ENCODE results near the gene FAM111A. TPM values are rescaled to one million over a fixed set of nuclear protein-coding genes. Genes with fewer than 3 reads are reported as not detected.
"Not testable (repeated sequence)": the region's sequence is repeated elsewhere in the genome, so short reads cannot be mapped to it uniquely, and the experiment has no call there.

Gene FAM111A
- total RNA-seq, 2 donors from 2014 or later: 80.2 to 92.7 TPM

DNA sequence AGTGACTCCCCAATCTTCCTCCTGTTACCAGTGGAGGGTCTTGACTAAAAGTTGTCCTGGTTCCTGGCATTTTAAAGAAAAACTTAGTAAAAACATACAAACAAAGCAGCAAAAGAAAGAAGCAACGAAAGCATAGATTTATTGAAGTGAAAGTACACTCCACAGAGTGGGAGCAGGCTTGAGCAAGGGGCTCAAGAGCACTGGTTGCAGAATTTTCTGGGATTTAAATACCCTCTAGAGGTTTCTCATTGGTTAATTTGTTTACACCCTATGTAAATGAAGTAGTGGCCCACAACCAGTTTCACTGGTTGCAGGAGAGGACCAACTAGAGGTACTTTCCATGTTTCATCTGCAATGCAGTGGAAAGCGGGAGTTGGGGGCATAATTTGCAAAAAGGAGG lies 24.9 kb upstream of the FAM111A start:
- peaks cover 18% of the 10 kb centered on the region for H3K4me1 Mint-ChIP-seq

DNA sequence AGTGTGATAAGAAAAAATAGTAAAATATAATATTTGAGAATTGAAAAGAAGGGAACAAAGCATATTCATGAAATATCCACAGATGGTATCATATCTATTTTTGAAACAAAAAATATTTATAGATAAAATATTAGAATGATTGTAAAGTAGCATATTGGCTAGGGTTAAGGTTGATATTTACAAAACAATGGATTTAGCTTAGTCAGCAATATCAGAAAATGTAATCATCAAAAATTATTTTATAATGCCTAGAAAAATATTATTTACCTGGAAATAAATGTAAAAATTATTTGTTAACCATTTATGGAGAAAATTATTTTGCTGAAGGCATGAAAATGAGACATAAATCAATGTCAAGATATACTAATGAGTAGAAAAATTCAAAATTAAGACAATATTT lies 22.8 kb upstream of the FAM111A start:
- Mint-ChIP-seq H3K4me3 (no peak overlapping the region), H3K4me1 (peaks cover 5% of the 10 kb centered on the region), H3K36me3 (ENCODE audit: low read depth) (peaks cover 51% of the 10 kb centered on the region), H3K9me3 (peaks cover 3% of the 10 kb centered on the region), H3K27me3 (no peaks in the 10 kb centered on the region), H3K27ac (no peak overlapping the region)
- no peak for ATAC-seq (replicated peaks)

More for the DNA sequence above, 24.9 kb upstream of the FAM111A start:
- no peak for ATAC-seq (replicated peaks)
- no peak overlapping the region for H3K27ac Mint-ChIP-seq
- H3K27me3 Mint-ChIP-seq: no peaks in the 10 kb centered on the region
- peaks cover 3% of the 10 kb centered on the region for H3K9me3 Mint-ChIP-seq
- H3K4me3 Mint-ChIP-seq: no peak overlapping the region
- H3K36me3 Mint-ChIP-seq (ENCODE audit: low read depth): peaks cover 62% of the 10 kb centered on the region

DNA sequence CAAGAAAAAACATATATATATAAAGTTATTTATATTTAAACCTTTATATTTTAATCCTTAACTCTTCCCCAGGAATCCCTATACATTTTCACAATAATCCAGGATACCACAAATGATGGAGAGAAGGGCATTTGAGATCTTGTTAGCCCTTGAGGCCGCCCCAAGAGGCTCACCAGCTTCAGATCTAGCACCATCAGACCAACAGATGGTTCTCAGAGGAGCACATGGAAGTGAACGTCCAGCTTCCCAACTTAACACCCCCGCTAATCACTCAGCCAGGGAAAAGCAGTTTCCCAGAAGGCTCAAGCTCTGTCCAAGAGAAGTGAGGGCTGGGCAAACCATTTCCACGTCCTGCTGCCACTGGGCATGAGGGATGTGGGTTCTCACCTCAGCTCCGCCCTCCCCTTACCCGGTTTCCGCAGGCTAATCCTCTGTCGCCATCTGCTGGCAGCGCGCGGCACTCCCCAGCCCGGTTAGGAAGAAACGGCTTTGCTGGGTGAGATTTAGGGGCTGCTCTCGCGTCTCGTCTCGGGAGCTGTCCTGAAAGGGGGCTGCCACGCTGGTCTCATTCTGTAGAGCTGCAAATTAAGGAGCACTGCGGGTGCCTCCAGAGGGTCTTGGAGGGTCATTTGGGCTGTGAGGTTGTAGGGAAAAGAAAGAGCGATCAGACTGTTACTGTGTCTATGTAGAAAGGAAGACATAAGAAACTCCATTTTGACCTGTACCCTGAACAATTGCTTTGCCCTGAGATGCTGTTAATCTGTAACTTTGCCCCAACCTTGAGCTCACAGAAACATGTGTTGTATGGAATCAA lies 6.8 kb upstream of the FAM111A start:
- peaks cover 5% of the 10 kb centered on the region for H3K4me1 Mint-ChIP-seq
- H3K27me3 Mint-ChIP-seq: no peaks in the 10 kb centered on the region
- H3K36me3 Mint-ChIP-seq (ENCODE audit: low read depth): peaks cover 52% of the 10 kb centered on the region
- no peaks in the 10 kb centered on the region for H3K9me3 Mint-ChIP-seq
- H3K27ac Mint-ChIP-seq: peak overlapping the region; percentile 15
- ATAC-seq (replicated peaks): peak; percentile 100
- H3K4me3 Mint-ChIP-seq: peak overlapping the region; percentile 35

DNA sequence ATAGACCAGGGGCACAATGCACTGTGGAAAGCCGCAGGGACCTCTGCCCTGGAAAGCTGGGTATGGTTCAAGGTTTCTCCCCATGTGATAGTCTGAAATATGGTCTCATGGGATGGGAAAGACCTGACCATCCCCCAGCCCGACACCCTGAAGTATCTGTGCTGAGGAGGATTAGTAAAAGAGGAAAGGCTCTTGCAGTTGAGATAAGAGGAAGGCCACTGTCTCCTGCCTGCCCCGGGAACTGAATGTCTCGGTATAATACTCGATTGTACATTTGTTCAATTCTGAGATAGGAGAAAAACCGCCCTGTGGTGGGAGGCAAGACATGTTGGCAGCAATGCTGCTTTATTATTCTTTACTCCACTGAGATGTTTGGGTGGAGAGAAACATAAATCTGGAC lies 6.1 kb upstream of the FAM111A start:
- H3K4me3 Mint-ChIP-seq; H3K4me1 Mint-ChIP-seq; H3K9me3 Mint-ChIP-seq; H3K27me3 Mint-ChIP-seq; H3K27ac Mint-ChIP-seq; ATAC-seq (replicated peaks): not testable (repeated sequence)
- peaks cover 45% of the 10 kb centered on the region for H3K36me3 Mint-ChIP-seq (ENCODE audit: low read depth)

DNA sequence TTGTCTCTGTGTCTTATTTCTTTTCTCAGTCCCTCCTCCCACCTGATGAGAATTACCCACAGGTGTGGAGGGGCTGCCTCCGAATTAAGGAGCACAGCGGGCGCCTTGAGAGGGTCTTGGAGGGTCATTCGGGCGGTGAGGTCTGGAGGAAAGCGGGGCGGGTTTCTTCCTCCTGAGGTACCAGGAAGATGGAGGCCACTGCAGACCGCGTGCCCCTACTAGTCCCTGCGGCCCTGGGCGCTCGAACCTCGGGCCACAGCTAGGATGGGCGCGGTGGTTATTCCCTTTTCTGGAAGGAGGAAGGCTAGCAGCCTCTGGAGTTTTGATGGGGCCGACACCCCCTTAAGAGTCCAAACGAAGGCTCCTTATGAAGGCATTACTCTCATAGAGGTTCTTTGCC lies 5.5 kb upstream of the FAM111A start:
- ATAC-seq (replicated peaks): no peak
- no peak overlapping the region for H3K4me3 Mint-ChIP-seq
- peaks cover 10% of the 10 kb centered on the region for H3K4me1 Mint-ChIP-seq
- no peaks in the 10 kb centered on the region for H3K27me3 Mint-ChIP-seq
- peaks cover 39% of the 10 kb centered on the region for H3K36me3 Mint-ChIP-seq (ENCODE audit: low read depth)
- H3K9me3 Mint-ChIP-seq: no peaks in the 10 kb centered on the region
- H3K27ac Mint-ChIP-seq: no peak overlapping the region

DNA sequence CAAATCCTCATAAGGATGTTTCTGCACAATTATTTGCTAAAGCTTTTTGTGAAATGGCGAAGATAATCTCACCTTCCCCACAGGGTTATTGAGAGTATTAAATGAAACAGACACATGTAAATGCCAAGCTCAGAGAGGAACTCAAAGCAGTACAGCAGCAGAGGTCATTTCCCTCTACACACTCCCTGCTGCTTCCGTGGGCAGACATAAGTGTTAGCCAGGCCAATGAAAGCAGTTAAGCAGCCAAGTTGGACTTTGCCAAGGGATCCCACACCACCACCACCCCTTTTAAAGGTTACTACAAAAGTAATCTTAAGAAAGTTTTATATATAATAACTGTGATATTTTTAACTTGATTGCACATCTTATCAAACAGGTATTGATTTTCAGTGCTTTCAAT lies 4.0 kb upstream of the FAM111A start:
- H3K36me3 Mint-ChIP-seq (ENCODE audit: low read depth): peaks cover 24% of the 10 kb centered on the region
- H3K27me3 Mint-ChIP-seq: no peaks in the 10 kb centered on the region
- no peak overlapping the region for H3K4me3 Mint-ChIP-seq
- peaks cover 20% of the 10 kb centered on the region for H3K4me1 Mint-ChIP-seq
- H3K27ac Mint-ChIP-seq: no peak overlapping the region
- ATAC-seq (replicated peaks): no peak
- H3K9me3 Mint-ChIP-seq: no peaks in the 10 kb centered on the region

DNA sequence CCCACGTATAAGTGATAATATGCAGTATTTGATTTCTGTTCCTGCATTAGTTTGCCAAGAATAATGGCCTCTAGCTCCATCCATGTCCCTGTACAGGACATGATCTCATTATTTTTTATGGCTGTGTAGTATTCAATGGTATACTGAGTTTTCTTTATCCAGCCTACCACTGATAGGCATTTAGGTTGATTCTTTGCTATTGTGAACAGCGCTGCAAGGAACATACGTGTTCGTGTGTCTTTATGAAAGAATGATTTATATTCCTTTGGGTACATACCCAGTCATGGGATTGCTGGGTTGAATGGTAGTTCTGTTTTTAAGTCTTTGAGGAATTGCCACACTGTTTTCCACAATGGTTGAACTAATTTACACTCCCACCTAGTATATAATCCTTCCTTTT lies 1.5 kb upstream of the FAM111A start:
- peaks cover 33% of the 10 kb centered on the region for H3K36me3 Mint-ChIP-seq (ENCODE audit: low read depth)
- no peaks in the 10 kb centered on the region for H3K9me3 Mint-ChIP-seq
- no peak for ATAC-seq (replicated peaks)
- no peaks in the 10 kb centered on the region for H3K27me3 Mint-ChIP-seq
- H3K4me1 Mint-ChIP-seq: peaks cover 20% of the 10 kb centered on the region
- H3K27ac Mint-ChIP-seq: peak overlapping the region; percentile 91
- H3K4me3 Mint-ChIP-seq: peak overlapping the region; percentile 96

DNA sequence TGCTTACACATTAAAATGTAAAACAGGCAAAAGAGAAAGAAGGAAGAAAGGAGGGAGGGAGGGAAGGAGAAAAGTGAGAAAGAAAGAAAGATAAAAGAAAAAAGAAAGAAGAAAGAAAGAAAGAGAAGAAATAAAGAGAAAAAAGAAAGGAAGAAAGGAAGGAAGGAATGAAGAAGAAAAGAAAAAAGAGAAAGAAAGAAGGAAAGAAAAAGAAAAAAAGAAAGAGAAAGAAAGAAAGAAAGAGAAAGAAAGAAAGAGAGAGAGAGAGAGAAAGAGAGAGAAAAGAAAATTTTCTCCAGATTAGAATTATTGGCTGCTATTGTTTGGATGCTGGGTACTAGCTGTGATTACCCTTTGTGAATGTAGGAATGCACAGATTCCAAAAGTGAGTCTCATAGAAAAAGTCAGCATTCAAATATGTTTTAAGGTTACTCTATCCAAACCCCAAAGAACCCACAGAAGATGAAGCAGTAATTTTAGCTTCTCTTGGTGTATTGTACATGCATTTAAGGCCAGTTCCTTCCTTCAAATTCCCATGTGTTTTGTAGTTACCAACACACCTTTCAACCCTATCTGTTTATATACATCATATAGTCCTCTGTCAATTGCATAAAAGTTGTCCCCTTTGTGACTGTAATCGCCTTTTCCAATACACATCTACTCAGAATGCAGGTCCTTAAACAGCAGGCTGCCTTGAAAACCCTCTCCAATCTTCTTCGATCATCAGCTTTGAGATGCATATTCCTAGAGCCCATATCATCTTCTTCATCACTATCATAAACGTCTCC lies 789 bp upstream of the FAM111A start:
- peaks cover 39% of the 10 kb centered on the region for H3K36me3 Mint-ChIP-seq (ENCODE audit: low read depth)
- H3K4me3 Mint-ChIP-seq: peak overlapping the region; percentile 96
- peaks cover 19% of the 10 kb centered on the region for H3K4me1 Mint-ChIP-seq
- no peaks in the 10 kb centered on the region for H3K9me3 Mint-ChIP-seq
- H3K27me3 Mint-ChIP-seq: no peaks in the 10 kb centered on the region
- H3K27ac Mint-ChIP-seq: peak overlapping the region; percentile 91
- no peak for ATAC-seq (replicated peaks)

DNA sequence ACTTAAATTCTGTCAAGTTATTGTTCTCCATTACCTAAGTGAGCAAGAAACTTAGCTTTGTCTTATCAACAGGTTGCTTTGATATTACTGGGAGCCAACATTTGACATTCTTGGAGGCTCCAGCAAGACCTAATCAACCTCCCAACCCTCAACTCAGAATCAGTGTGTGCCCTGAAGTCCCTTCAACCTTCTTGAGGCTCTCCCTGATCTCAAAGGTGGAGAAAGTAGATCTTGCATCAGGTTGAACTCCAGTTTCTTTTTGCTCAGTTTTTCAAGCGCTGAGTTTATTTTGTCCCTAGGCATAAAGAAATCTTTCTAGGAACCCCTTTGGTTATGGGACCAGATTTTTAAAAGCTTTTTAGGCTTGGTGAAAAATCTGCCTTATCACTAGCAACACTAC lies 1.4 kb downstream of the FAM111A start:
- H3K4me1 Mint-ChIP-seq: peaks cover 21% of the 10 kb centered on the region
- ATAC-seq (replicated peaks): no peak
- H3K27me3 Mint-ChIP-seq: no peaks in the 10 kb centered on the region
- H3K27ac Mint-ChIP-seq: peak overlapping the region; percentile 91
- peaks cover 50% of the 10 kb centered on the region for H3K36me3 Mint-ChIP-seq (ENCODE audit: low read depth)
- no peaks in the 10 kb centered on the region for H3K9me3 Mint-ChIP-seq
- H3K4me3 Mint-ChIP-seq: peak overlapping the region; percentile 96

DNA sequence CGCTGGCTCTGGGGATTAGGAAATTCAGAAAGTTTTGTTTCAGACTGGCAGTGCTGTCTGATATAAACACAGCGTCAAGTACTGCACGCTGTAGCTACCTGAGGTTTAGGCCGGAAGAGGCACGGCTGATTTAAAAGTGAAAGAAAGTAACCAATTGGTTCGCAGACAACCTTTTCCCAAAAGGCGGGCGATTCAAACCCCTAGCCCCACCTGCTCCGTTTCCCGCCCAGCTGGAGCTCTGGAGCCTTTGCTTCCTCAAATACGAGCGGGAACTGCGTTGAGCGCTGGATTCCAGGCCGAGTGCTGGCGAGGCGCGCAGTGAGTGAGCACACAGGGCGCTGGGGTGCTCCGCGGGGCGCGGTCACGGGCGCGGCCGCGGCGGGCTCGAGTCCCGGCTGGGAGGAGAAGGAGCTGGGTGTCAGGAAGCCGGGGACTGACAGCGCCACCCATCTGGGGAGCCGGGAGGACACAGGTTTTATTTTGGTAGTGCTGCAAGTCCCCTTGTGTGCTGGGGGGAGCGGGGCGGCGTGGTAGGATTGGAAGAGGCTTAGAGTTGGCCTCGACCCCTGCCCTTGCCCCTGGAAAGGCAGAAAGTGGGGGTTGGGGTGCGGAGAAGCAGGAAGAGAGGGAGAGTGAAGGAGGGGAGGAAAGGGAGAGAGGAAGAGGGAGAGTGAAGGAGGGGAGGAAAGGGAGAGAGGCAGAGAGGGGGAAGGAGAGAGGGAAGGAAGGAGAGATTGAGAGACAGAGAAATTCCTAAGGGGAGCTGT lies 2.1 kb downstream of the FAM111A start:
- Mint-ChIP-seq H3K27ac (peak overlapping the region; percentile 91), H3K4me1 (peaks cover 24% of the 10 kb centered on the region), H3K4me3 (peak overlapping the region; percentile 96), H3K27me3 (no peaks in the 10 kb centered on the region), H3K36me3 (ENCODE audit: low read depth) (peaks cover 56% of the 10 kb centered on the region), H3K9me3 (no peaks in the 10 kb centered on the region)
- peak; percentile 74 for ATAC-seq (replicated peaks)

DNA sequence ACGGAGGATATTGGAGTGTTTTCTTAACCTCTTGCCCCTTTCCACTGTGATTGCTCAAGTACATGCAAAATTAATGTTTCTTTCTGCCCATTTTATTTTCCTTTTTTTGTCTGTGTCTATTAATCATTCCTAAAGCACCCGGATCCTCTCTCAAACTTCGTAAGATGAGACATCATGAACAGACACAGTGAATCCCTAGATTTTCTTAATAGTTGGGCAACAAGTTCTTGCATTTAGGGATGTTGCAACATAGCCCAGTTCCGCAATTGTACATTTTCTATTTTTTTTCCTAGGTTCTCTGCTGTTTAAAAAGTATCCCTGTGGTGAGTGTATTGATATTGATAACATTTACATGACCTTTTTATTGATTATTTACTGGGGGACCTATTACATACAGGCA lies 2.9 kb downstream of the FAM111A start:
- peak overlapping the region; percentile 96 for H3K4me3 Mint-ChIP-seq
- peaks cover 64% of the 10 kb centered on the region for H3K36me3 Mint-ChIP-seq (ENCODE audit: low read depth)
- H3K27me3 Mint-ChIP-seq: no peaks in the 10 kb centered on the region
- no peak for ATAC-seq (replicated peaks)
- H3K9me3 Mint-ChIP-seq: no peaks in the 10 kb centered on the region
- peaks cover 24% of the 10 kb centered on the region for H3K4me1 Mint-ChIP-seq
- peak overlapping the region; percentile 91 for H3K27ac Mint-ChIP-seq

DNA sequence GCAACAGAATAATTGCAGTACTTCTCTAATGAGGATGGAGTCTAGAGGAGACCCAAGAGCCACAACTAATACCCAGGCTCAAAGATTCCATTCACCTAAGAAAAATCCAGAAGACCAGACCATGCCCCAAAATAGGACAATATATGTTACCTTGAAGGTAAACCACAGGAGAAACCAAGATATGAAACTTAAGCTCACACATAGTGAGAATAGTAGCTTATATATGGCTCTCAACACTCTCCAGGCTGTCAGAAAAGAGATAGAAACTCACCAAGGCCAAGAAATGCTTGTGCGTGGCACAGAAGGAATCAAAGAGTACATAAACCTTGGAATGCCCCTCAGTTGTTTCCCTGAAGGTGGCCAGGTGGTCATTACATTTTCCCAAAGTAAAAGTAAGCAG lies 9.1 kb downstream of the FAM111A start:
- peak; percentile 65 for ATAC-seq (replicated peaks)
- H3K9me3 Mint-ChIP-seq: no peaks in the 10 kb centered on the region
- peak overlapping the region; percentile 73 for H3K4me3 Mint-ChIP-seq
- peaks cover 66% of the 10 kb centered on the region for H3K36me3 Mint-ChIP-seq (ENCODE audit: low read depth)
- H3K27me3 Mint-ChIP-seq: no peaks in the 10 kb centered on the region
- H3K27ac Mint-ChIP-seq: peak overlapping the region; percentile 74
- peaks cover 22% of the 10 kb centered on the region for H3K4me1 Mint-ChIP-seq

DNA sequence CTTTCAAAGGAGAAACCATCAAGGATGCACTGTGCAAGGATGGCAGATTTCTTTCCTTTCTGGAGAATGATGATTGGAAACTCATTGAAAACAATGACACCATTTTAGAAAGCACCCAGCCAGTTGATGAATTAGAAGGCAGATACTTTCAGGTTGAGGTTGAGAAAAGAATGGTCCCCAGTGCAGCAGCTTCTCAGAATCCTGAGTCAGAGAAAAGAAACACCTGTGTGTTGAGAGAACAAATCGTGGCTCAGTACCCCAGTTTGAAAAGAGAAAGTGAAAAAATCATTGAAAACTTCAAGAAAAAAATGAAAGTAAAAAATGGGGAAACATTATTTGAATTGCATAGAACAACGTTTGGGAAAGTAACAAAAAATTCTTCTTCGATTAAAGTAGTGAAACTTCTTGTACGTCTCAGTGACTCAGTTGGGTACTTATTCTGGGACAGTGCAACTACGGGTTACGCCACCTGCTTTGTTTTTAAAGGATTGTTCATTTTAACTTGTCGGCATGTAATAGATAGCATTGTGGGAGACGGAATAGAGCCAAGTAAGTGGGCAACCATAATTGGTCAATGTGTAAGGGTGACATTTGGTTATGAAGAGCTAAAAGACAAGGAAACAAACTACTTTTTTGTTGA lies 9.8 kb downstream of the FAM111A start:
- Mint-ChIP-seq H3K27me3 (no peaks in the 10 kb centered on the region), H3K9me3 (no peaks in the 10 kb centered on the region), H3K4me1 (peaks cover 22% of the 10 kb centered on the region), H3K4me3 (peak overlapping the region; percentile 73), H3K36me3 (ENCODE audit: low read depth) (peaks cover 60% of the 10 kb centered on the region), H3K27ac (peak overlapping the region; percentile 74)
- ATAC-seq (replicated peaks): peak; percentile 96

DNA sequence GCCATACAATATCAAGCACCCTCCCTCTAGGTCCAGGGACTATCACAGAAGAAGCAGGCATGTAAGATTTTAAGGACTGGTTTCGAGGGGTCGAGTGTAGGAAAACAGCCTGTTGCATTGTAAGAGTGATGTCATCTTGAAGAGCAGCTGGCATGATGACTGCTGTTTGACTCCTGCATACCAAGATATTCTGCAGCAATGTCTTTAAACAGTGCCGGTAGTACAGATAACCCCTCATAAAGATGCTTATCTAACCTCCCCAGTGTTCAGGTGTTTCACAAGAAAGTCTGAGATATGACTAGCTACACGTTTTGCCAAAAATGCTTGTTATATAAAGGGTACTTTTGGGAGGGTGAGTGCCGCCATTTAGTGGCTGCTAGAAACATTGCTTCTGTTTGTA lies 12.0 kb downstream of the FAM111A start:
- peaks cover 38% of the 10 kb centered on the region for H3K36me3 Mint-ChIP-seq (ENCODE audit: low read depth)
- H3K27me3 Mint-ChIP-seq: no peaks in the 10 kb centered on the region

More for the DNA sequence above, 12.0 kb downstream of the FAM111A start:
- ATAC-seq (replicated peaks): no peak
- H3K9me3 Mint-ChIP-seq: no peaks in the 10 kb centered on the region
- H3K4me3 Mint-ChIP-seq: no peak overlapping the region
- no peak overlapping the region for H3K27ac Mint-ChIP-seq
- H3K4me1 Mint-ChIP-seq: peaks cover 16% of the 10 kb centered on the region
